Activated CD4-positive, alpha-beta T cell treated with anti-CD3 and anti-CD28 coated beads for 48 hours (primary cell): Measurements from ENCODE around the gene CLTB.
A peak's percentile ranks its signal among the peaks of the same experiment; 100 is the strongest.

Experiments
- DNase-seq: peaks from one replicate; pipeline ENCODE4 v3.0.0-alpha.2; 2020

The CLTB gene

GRCh38 chr5:176401281-176402205, 14.8 kb downstream of the CLTB start:
- no peak for DNase-seq

GRCh38 chr5:176400382-176401156, 15.8 kb downstream of the CLTB start:
- DNase-seq = no peak

GRCh38 chr5:176397736-176398420, 18.5 kb downstream of the CLTB start:
- DNase-seq = no peak

- no peak for DNase-seq
Observed at GRCh38 chr5:176396330-176396729, 20.0 kb downstream of the CLTB start.

- no peak for DNase-seq
Observed at GRCh38 chr5:176394881-176395675, 21.3 kb downstream of the CLTB start.

- no peak for DNase-seq
Observed at GRCh38 chr5:176394096-176394495, 22.2 kb downstream of the CLTB start.

- DNase-seq = no peak
Observed at GRCh38 chr5:176392526-176392925, 23.8 kb downstream of the CLTB start.

- no peak for DNase-seq
Observed at GRCh38 chr5:176391999-176392398, 24.3 kb downstream of the CLTB start.

- DNase-seq = no peak
Observed at GRCh38 chr5:176391479-176391878, 24.9 kb downstream of the CLTB start.

- no peak for DNase-seq
Observed at GRCh38 chr5:176389135-176390123, 26.9 kb downstream of the CLTB start.

- DNase-seq = peak; percentile 100
Observed at GRCh38 chr5:176388444-176389134, 27.8 kb downstream of the CLTB start, which contains the start of the genes HIGD2A and NOP16. HIGD2A (plus strand) TSS chr5:176388751; CDS start chr5:176388820, 69 bp downstream. NOP16 (minus strand) TSS chr5:176388598; CDS start chr5:176388539, 59 bp downstream.

- DNase-seq = peak; percentile 37
Observed at GRCh38 chr5:176388003-176388443, 28.3 kb downstream of the CLTB start.

GRCh38 chr5:176387384-176387925, 28.9 kb downstream of the CLTB start:
- no peak for DNase-seq

GRCh38 chr5:176386491-176386890, 29.8 kb downstream of the CLTB start:
- DNase-seq = no peak

- DNase-seq = no peak
Observed at GRCh38 chr5:176384991-176385390, 31.3 kb downstream of the CLTB start.

GRCh38 chr5:176384366-176384930, 31.9 kb downstream of the CLTB start:
- DNase-seq = no peak

GRCh38 chr5:176383961-176384360, 32.4 kb downstream of the CLTB start:
- no peak for DNase-seq

GRCh38 chr5:176383248-176383905, 33.0 kb downstream of the CLTB start:
- no peak for DNase-seq

- DNase-seq = no peak
Observed at GRCh38 chr5:176382721-176383120, 33.6 kb downstream of the CLTB start.
